C4-2B (cell line): Measurements from ENCODE around the gene MEGF11.

Source experiments
- H3K27ac ChIP-seq: fragments of 450-650 bp; 2 replicates; pipeline ENCODE4 v1.5.1; 2017
- CTCF ChIP-seq: fragments of 450-650 bp; conservative IDR thresholded peaks from 2 replicates; pipeline ENCODE4 v1.5.1; 2017; ENCODE audit warnings: mild to moderate bottlenecking
- ZFX ChIP-seq: fragments of 450-650 bp; IDR thresholded peaks from 2 replicates; pipeline ENCODE4 v1.6.1; 2017

MEGF11 gene

GRCh38 chr15:65953622-65954021 lies 299.9 kb downstream of the MEGF11 start:
- no peak for TF ChIP-seq ZFX
- no peak for TF ChIP-seq CTCF
- no peak overlapping the region for H3K27ac ChIP-seq

GRCh38 chr15:65952391-65953053 lies 301.0 kb downstream of the MEGF11 start:
- H3K27ac ChIP-seq: no peak overlapping the region
- TF ChIP-seq CTCF: no peak

- no peak overlapping the region for H3K27ac ChIP-seq
- TF ChIP-seq CTCF (no peak), ZFX (no peak)
Observed at GRCh38 chr15:65951007-65951406, 302.5 kb downstream of the MEGF11 start.

- TF ChIP-seq CTCF (no peak), ZFX (no peak)
- no peak overlapping the region for H3K27ac ChIP-seq
Observed at GRCh38 chr15:65949491-65949890, 304.1 kb downstream of the MEGF11 start.

- TF ChIP-seq CTCF (no peak), ZFX (no peak)
- no peak overlapping the region for H3K27ac ChIP-seq
Observed at GRCh38 chr15:65949011-65949410, 304.5 kb downstream of the MEGF11 start.

- TF ChIP-seq ZFX (no peak), CTCF (no peak)
- H3K27ac ChIP-seq: no peak overlapping the region
Observed at GRCh38 chr15:65948383-65948782, 305.2 kb downstream of the MEGF11 start.

GRCh38 chr15:65947041-65947440 lies 306.5 kb downstream of the MEGF11 start:
- no peak overlapping the region for H3K27ac ChIP-seq
- no peak for TF ChIP-seq ZFX
- no peak for TF ChIP-seq CTCF
